ENCODE data around the gene GPR107.

The GPR107 gene

GRCh38 chr9:130084337-130084736 lies 30.6 kb downstream of the GPR107 start:
- TF ChIP-seq, protein P1, sequence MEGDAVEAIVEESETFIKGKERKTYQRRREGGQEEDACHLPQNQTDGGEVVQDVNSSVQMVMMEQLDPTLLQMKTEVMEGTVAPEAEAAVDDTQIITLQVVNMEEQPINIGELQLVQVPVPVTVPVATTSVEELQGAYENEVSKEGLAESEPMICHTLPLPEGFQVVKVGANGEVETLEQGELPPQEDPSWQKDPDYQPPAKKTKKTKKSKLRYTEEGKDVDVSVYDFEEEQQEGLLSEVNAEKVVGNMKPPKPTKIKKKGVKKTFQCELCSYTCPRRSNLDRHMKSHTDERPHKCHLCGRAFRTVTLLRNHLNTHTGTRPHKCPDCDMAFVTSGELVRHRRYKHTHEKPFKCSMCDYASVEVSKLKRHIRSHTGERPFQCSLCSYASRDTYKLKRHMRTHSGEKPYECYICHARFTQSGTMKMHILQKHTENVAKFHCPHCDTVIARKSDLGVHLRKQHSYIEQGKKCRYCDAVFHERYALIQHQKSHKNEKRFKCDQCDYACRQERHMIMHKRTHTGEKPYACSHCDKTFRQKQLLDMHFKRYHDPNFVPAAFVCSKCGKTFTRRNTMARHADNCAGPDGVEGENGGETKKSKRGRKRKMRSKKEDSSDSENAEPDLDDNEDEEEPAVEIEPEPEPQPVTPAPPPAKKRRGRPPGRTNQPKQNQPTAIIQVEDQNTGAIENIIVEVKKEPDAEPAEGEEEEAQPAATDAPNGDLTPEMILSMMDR (IDR thresholded peaks at IDR 0.05; ENCODE audit: low read depth, low read length): no peak

DNA sequence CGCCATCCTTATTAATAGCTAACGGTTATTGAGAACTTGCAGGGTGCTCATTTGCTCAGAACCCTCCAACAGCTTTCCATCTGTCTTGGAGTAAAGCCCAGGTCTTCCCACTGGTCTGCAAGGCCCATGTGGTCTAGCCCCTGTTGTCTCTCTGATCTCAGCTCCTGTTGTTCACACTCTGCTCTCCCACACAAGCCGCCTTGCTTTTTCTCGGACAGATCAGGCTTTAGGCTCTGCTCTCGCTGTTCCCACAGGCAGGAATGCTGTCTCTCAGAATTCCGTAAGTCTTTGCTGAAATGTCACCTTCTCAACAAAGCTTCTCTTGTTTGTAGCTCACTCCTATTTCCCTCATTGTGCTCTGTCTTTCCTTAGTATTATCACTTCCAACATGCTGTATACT lies 34.3 kb downstream of the GPR107 start:
- DNase-seq (ENCODE audit: extremely low read depth, low read depth): no peak
- TF ChIP-seq, protein P1 (IDR thresholded peaks at IDR 0.05; ENCODE audit: low read depth, low read length): no peak

More at GRCh38 chr9:130084337-130084736, 30.6 kb downstream of the GPR107 start:
- DNase-seq (ENCODE audit: extremely low read depth, low read depth): no peak

- no peak for DNase-seq (ENCODE audit: extremely low read depth, low read depth)
- TF ChIP-seq, protein P1 (IDR thresholded peaks at IDR 0.05; ENCODE audit: low read depth, low read length): no peak
Observed at GRCh38 chr9:130089141-130089540, 35.4 kb downstream of the GPR107 start.

DNA sequence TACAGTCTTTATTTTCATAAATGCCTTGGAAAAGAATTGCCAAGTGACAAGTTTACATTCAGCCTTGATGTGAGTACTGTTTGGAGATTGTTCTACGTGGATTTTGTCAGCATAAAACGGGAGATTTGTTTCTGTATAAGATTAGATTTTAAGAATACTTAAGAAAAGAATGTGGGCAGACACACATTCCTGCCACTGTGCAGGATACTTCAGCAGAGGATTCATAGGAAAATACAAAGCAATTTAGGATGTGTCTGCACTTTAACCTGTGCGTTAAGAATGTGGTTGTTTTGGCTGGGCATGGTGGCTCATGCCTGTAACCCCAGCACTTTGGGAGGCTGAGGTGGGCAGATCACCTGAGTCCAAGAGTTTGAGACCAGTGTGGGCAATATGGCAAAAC lies 37.2 kb downstream of the GPR107 start:
- DNase-seq (ENCODE audit: extremely low read depth, low read depth): no peak

DNA sequence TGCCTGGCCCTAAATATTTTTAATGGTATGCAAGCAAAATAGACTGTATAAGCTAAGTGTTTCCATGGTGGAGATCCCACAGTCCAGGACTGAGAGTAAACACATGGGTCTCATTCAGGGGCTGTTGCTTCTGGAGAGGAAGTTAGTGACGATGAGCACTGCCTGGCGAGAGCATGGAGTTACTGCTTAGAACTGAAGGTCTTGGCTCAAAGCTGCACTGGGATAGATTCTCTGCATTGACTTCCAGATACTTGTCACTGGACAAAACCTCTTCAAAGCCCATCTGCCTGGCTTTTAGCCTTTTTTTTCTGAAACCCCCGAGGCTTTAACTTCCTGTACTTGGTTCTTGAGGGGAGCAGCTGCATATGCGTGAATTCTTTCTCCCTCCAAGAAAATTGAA lies 39.2 kb downstream of the GPR107 start:
- no peak for DNase-seq (ENCODE audit: extremely low read depth, low read depth)
- TF ChIP-seq, protein P1 (IDR thresholded peaks at IDR 0.05; ENCODE audit: low read depth, low read length): no peak

More for the DNA sequence above, 37.2 kb downstream of the GPR107 start:
- TF ChIP-seq, protein P1 (IDR thresholded peaks at IDR 0.05; ENCODE audit: low read depth, low read length): no peak; the same call in 1 of the 2 replicates

- TF ChIP-seq, protein P1 (IDR thresholded peaks at IDR 0.05; ENCODE audit: low read depth, low read length): no peak
- no peak for DNase-seq (ENCODE audit: extremely low read depth, low read depth)
Observed at GRCh38 chr9:130095872-130096271, 42.2 kb downstream of the GPR107 start.

DNA sequence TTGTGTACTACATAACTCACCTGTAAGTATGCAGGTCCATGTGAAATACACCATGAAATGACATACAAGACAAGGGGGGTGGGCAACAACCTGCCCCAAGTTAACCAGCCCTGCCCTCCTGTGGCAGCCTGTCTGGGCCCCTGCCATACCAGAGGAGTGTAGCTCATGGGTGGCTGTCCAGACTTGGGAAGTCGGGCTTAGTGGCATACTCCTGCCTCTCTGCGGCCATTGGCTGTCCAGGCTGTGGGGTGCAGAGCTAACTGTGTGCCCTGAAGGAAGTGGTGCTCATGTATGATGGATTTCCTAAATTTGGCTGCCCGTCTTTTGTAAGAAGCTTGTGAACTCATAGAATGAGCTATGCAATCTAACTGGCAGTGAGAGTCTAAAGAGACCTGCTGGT lies 47.0 kb downstream of the GPR107 start:
- DNase-seq (ENCODE audit: extremely low read depth, low read depth): no peak
- TF ChIP-seq, protein P1 (IDR thresholded peaks at IDR 0.05; ENCODE audit: low read depth, low read length): no peak

All from AG09319 (cell line).